OCI-LY3 (cell line): ENCODE data around the gene SAMD11.

Experiments
- EZH2phosphoT487 ChIP-seq: fragments of 200-600 bp; shearing (Covaris generic); IDR thresholded peaks from 2 replicates; pipeline ENCODE4 v1.6.1; 2018; ENCODE audit warnings: antibody characterized with exemption, mixed run types, low read depth
- TF ChIP-seq, protein P1 (sequence below): fragments of 200-600, 300-600 bp; sonication (generic); IDR thresholded peaks from 2 replicates; pipeline ENCODE4 v1.5.1; 2014; ENCODE audit warnings: antibody characterized with exemption, low read length, low read depth

- TF ChIP-seq, protein P1, sequence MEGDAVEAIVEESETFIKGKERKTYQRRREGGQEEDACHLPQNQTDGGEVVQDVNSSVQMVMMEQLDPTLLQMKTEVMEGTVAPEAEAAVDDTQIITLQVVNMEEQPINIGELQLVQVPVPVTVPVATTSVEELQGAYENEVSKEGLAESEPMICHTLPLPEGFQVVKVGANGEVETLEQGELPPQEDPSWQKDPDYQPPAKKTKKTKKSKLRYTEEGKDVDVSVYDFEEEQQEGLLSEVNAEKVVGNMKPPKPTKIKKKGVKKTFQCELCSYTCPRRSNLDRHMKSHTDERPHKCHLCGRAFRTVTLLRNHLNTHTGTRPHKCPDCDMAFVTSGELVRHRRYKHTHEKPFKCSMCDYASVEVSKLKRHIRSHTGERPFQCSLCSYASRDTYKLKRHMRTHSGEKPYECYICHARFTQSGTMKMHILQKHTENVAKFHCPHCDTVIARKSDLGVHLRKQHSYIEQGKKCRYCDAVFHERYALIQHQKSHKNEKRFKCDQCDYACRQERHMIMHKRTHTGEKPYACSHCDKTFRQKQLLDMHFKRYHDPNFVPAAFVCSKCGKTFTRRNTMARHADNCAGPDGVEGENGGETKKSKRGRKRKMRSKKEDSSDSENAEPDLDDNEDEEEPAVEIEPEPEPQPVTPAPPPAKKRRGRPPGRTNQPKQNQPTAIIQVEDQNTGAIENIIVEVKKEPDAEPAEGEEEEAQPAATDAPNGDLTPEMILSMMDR, result no peak
- no peak for TF ChIP-seq EZH2phosphoT487
Observed at GRCh38 chr1:936348-937264, 12.9 kb downstream of the SAMD11 start.
